IMR-90 (cell line): Measurements from ENCODE around the gene KIAA1328. TPM values are rescaled to one million over a fixed set of nuclear protein-coding genes. Genes with fewer than 3 reads are reported as not detected.

ENCODE experiments used
- ATAC-seq: fragments of 200-7000 bp; cut with Tn5 transposase; 2 replicates; pipeline ENCODE4 v1.9.1; 2020; ENCODE audit warnings: low read depth, mild to moderate bottlenecking, moderate library complexity
- BruUV-seq: library from RNA; stranded (reverse); fragments of 400-500 nt; replicated peaks from 2 replicates; lab custom pipeline; 2021; lab: Mats Ljungman, UMichigan
- CTCF ChIA-PET: fragments of 300-600 bp; formaldehyde crosslinking; extraction: SDS; loops from one replicate; lab custom pipeline; 2021; ENCODE audit warnings: antibody characterized with exemption; lab: Yijun Ruan, JAX
- POLR2A ChIA-PET: fragments of 300-600 bp; sonication (Branson Sonifier 250); formaldehyde crosslinking; loops from one replicate; lab custom pipeline; 2022; ENCODE audit warnings: antibody characterized with exemption; ENCODE audit not compliant: unreplicated experiment; lab: Charles Lee
- DNase-seq: peaks from one replicate; pipeline ENCODE4 v3.0.0; 2013
- H2AFZ ChIP-seq: replicated peaks from 2 replicates; pipeline ENCODE3; 2013; ENCODE audit warnings: low read length, mild to moderate bottlenecking; ENCODE audit not compliant: poor library complexity
- H2AK5ac ChIP-seq: 2 replicates; pipeline ENCODE4 v1.6.1; 2013; ENCODE audit warnings: low read depth, low read length, inconsistent platforms
- H2AK9ac ChIP-seq: replicated peaks from 2 replicates; pipeline ENCODE3; 2013; ENCODE audit warnings: mild to moderate bottlenecking, low read depth, low read length, moderate library complexity; ENCODE audit not compliant: poor library complexity
- H2BK120ac ChIP-seq: 2 replicates; pipeline ENCODE4 v1.6.1; 2013; ENCODE audit warnings: low read depth, low read length, inconsistent platforms
- H2BK15ac ChIP-seq: 3 replicates; pipeline ENCODE4 v1.6.1; 2013; ENCODE audit warnings: low read depth, low read length, inconsistent platforms
- H2BK20ac ChIP-seq: 2 replicates; pipeline ENCODE4 v1.6.1; 2013; ENCODE audit warnings: low read depth, mild to moderate bottlenecking, inconsistent platforms, low read length, moderate library complexity
- H2BK5ac ChIP-seq: 2 replicates; pipeline ENCODE4 v1.6.1; 2013; ENCODE audit warnings: mild to moderate bottlenecking, low read depth, low read length, inconsistent platforms; ENCODE audit not compliant: poor library complexity, severe bottlenecking
- H3K14ac ChIP-seq: replicated peaks from 2 replicates; pipeline ENCODE4 v1.6.1; 2013; ENCODE audit warnings: low read depth, low read length, inconsistent platforms
- H3K18ac ChIP-seq: 2 replicates; pipeline ENCODE4 v1.6.1; 2013; ENCODE audit warnings: low read depth, low read length, control low read depth
- H3K23ac ChIP-seq: 2 replicates; pipeline ENCODE4 v1.6.1; 2013; ENCODE audit warnings: low read depth, low read length, inconsistent platforms
- H3K27ac ChIP-seq: 2 replicates; pipeline ENCODE4 v1.5.1; 2013; ENCODE audit warnings: mild to moderate bottlenecking, control low read depth, low read length; ENCODE audit not compliant: insufficient read depth
- H3K27me3 ChIP-seq: 2 replicates; pipeline ENCODE4 v1.6.1; 2013; ENCODE audit warnings: low read length; ENCODE audit not compliant: control insufficient read depth, insufficient read depth
- H3K36me3 ChIP-seq: 2 replicates; pipeline ENCODE4 v1.6.1; 2013; ENCODE audit warnings: low read length, mixed read lengths; ENCODE audit not compliant: control insufficient read depth, insufficient read depth
- H3K4ac ChIP-seq: 2 replicates; pipeline ENCODE4 v1.6.1; 2013; ENCODE audit warnings: low read depth, low read length, inconsistent platforms
- H3K4me1 ChIP-seq: 2 replicates; pipeline ENCODE4 v1.6.1; 2013; ENCODE audit warnings: low read length, mixed read lengths; ENCODE audit not compliant: control insufficient read depth, insufficient read depth
- H3K4me2 ChIP-seq: 2 replicates; pipeline ENCODE4 v1.6.1; 2013; ENCODE audit warnings: low read depth, mild to moderate bottlenecking, control low read depth, low read length, moderate library complexity
- H3K4me3 ChIP-seq: 2 replicates; pipeline ENCODE4 v1.5.1; 2013; ENCODE audit warnings: low read depth, mild to moderate bottlenecking, control low read depth, low read length, moderate library complexity; ENCODE audit not compliant: insufficient read depth
- H3K56ac ChIP-seq: 2 replicates; pipeline ENCODE4 v1.6.1; 2013; ENCODE audit warnings: low read length, inconsistent platforms; ENCODE audit not compliant: insufficient read depth; ENCODE audit errors: extremely low read depth
- H3K79me1 ChIP-seq, 2 experiments: 2 replicates each; pipeline ENCODE4 v1.6.1; 2013; ENCODE audit warnings: low read length in 2 of 2, inconsistent platforms in 1 of 2, low read depth in 1 of 2
- H3K9ac ChIP-seq: 2 replicates; pipeline ENCODE4 v1.6.1; 2013; ENCODE audit warnings: low read depth, low read length, control low read depth
- H3K9me1 ChIP-seq: 2 replicates; pipeline ENCODE4 v1.6.1; 2013; ENCODE audit warnings: low read length, inconsistent platforms; ENCODE audit not compliant: insufficient read depth
- H3K9me3 ChIP-seq: 2 replicates; pipeline ENCODE4 v1.6.1; 2013; ENCODE audit warnings: low read length; ENCODE audit not compliant: control insufficient read depth, insufficient read depth
- H4K20me1 ChIP-seq: 2 replicates; pipeline ENCODE4 v1.6.1; 2013; ENCODE audit warnings: low read length, inconsistent platforms; ENCODE audit not compliant: insufficient read depth
- H4K5ac ChIP-seq: 2 replicates; pipeline ENCODE4 v1.6.1; 2013; ENCODE audit warnings: mild to moderate bottlenecking, low read depth, low read length, control low read depth
- H4K8ac ChIP-seq, 2 experiments: 2 replicates each; pipeline ENCODE4 v1.6.1; 2013; ENCODE audit warnings: low read depth in 2 of 2, low read length in 2 of 2, control low read depth in 1 of 2, inconsistent platforms in 1 of 2
- H4K91ac ChIP-seq: 2 replicates; pipeline ENCODE4 v1.6.1; 2013; ENCODE audit warnings: low read depth, low read length, inconsistent platforms; ENCODE audit not compliant: insufficient read depth
- POLR2A ChIP-seq: IDR thresholded peaks from 2 replicates; pipeline ENCODE4 v1.6.1; 2012; ENCODE audit warnings: mild to moderate bottlenecking, low read depth, low read length
- dilution Hi-C: fragments of 300-500 bp; cut with HindIII; formaldehyde crosslinking; loops from one replicate; pipeline ENCODE4 v1.14.3; 2018; ENCODE audit warnings: low sequenced_read_pairs; ENCODE audit not compliant: unreplicated experiment
- in situ Hi-C: fragments of 300-500 bp; cut with MboI; formaldehyde crosslinking; loops from 3 replicates; pipeline ENCODE4 v1.14.3; 2019; ENCODE audit warnings: low sequenced_read_pairs, inconsistent platforms, mixed read lengths
- intact Hi-C: fragments of 100-400 bp; cut with micrococcal nuclease; formaldehyde crosslinking; loops from 2 replicates; pipeline ENCODE4 v1.10.0; 2022
- polyA plus RNA-seq, 3 experiments: library from polyadenylated mRNA; depleted of rRNA; stranded (reverse); fragments of >200 nt; gene quantifications; 2 replicates each; pipeline ENCODE4 v1.2.3, GENCODE V29; 2012; ENCODE audit warnings: low replicate concordance in 1 of 3
- total RNA-seq: library from RNA; depleted of rRNA; stranded (reverse); fragments of >200 nt; gene quantifications from 2 replicates; pipeline ENCODE4 v1.2.3, GENCODE V29; 2012

Gene KIAA1328
- total and polyA plus RNA-seq, 2 of the 4 experiments (the other 2 are of a cell fraction), result 2.4 to 7.0 TPM

DNA sequence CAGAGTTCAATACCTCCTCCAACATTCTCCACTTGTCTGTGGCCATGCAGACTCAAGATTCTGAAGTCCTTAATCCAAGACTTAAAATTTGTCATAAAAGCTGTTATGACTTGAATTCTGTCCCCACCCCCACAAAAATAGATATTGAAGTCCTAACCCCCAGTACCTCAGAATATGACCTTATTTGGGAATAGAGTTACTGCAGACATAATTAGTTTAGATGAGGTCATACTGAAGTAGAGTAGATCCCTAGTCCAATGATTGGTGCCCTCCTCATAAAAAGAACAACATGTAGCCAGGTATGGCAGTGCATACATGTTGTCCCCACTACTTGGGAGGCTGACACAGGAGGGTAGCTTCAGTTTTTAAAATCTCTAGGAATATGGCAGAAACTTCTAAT, 9.3 kb upstream of the KIAA1328 start:
- no peak overlapping the region for H3K4ac ChIP-seq
- no peak overlapping the region for H2AFZ ChIP-seq
- H3K4me2 ChIP-seq, result no peak overlapping the region
- H3K27ac ChIP-seq, result no peak overlapping the region
- no peak overlapping the region for H3K14ac ChIP-seq
- no peaks in the 10 kb centered on the region for H3K9me3 ChIP-seq
- no peak overlapping the region for H2AK9ac ChIP-seq
- no peak overlapping the region for H3K56ac ChIP-seq
- intact Hi-C loops, result no loop called here
- TF ChIP-seq POLR2A, result no peak
- no peaks in the 10 kb centered on the region for H3K9me1 ChIP-seq
- ChIA-PET CTCF (interaction anchor here (0.9 kb wide), 1 partner anchor 11 kb away, joined by 4 read pairs; no protein-coding TSS in a partner anchor), POLR2A (no interaction called here)
- no peak overlapping the region for H4K5ac ChIP-seq
- BruUV-seq, result no TSS peak
- H2BK120ac ChIP-seq, result no peak overlapping the region
- ATAC-seq (no peak), DNase-seq (no peak)
- no peak overlapping the region for H2BK5ac ChIP-seq
- no peak overlapping the region for H4K91ac ChIP-seq
- H3K36me3 ChIP-seq, result peaks cover 16% of the 10 kb centered on the region
- H2BK20ac ChIP-seq, result no peak overlapping the region
- H2BK15ac ChIP-seq, result no peak overlapping the region
- H3K79me1 ChIP-seq, result peaks cover 19 to 28% of the 10 kb centered on the region in 2 experiments
- no peak overlapping the region for H3K4me3 ChIP-seq
- in situ Hi-C loops, result no loop called here
- H3K27me3 ChIP-seq, result no peaks in the 10 kb centered on the region
- H3K18ac ChIP-seq, result no peak overlapping the region
- no peaks in the 10 kb centered on the region for H4K20me1 ChIP-seq
- H4K8ac ChIP-seq, result no peak overlapping the region
- no peak overlapping the region for H3K9ac ChIP-seq
- no peak overlapping the region for H2AK5ac ChIP-seq
- dilution Hi-C loops, result no loop called here
- peaks cover 2% of the 10 kb centered on the region; the same call in 1 of the 2 replicates for H3K4me1 ChIP-seq
- H3K23ac ChIP-seq, result no peak overlapping the region
